Effector CD8-positive, alpha-beta T cell (primary cell): ENCODE measurements around the gene LARP7.
"Not testable (repeated sequence)": the region's sequence is repeated elsewhere in the genome, so short reads cannot be mapped to it uniquely, and the experiment has no call there.

ENCODE experiments used
- DNase-seq: peaks from one replicate; lab custom pipeline; 2025; lab: John Stamatoyannopoulos, UW
- total RNA-seq, 4 experiments: gene quantifications; one replicate each; lab custom pipeline; 2026; lab: John Stamatoyannopoulos, UW

Gene LARP7
- total RNA-seq, result 53.6 to 88.2 (median 66.4) reads per million in 4 experiments

DNA sequence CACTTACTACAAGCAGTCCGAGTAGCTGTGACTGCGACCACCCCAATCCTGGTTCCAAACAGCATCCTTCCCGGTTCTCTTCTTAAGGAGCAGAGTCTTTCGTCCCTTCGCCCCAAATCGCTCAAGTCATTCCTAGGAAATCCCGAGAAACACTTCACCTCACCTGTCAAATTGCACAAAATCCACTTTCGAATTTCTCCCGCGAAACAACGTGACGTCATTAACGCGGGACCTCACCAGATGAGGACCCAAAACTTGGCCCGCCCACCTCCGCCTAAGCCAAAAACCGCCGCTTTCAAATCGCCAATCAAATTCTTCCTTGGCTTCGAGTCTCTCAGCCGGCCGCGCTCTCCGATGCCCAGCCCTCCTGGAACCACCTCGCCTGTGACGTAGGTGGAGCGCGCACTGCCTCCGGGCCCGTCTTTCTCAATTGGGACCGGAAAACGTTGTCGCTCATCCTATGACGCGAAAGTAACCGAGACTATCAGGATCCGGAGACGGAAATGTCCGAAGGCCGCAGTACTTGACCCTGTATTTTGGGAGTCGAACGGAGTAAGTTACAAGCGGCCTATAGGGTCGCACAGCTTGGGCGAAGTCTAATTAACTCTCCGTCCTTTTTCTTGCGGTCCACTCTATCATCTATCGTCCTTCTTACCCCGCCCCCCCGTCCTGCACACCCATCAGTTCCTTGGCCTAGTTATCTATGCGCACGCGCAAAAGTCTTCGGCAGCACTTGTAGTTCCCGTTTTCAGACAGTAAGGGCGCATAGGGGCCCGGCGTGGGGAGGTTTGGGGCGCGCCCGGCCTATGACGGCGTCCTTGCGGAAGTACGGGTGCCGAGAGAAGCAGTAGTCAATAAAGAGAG, at the start of gene LARP7, which contains the start of gene ZGRF1:
Gene LARP7 (plus strand): TSS at position 456 of the 864 bp plus-strand sequence. CDS start 7,527 bp downstream, outside the sequence.
Gene ZGRF1 (minus strand): TSS at position 222 of the 864 bp plus-strand sequence. CDS start 3,733 bp downstream, outside the sequence.
- peak; percentile 95 for DNase-seq

DNA sequence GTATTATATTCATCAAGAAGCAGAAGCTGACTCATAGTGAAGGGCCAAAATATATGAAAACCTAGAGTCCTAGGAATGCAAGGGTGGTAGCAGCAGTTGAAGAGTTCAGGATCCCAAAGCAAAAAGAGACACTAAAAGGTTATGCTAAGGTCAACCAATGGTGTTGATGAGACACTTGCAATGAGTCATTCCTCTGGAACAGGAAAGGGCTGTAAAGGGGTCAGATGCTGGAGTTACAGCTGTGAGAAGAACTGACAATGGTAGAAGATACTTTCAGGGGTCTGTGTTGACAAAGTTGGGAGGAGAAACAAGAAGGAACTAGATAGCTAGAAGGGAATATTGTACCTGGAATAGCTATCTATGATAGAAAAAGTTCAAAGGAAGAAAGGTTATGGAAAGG, 47.7 kb upstream of the LARP7 start:
- no peak for DNase-seq

DNA sequence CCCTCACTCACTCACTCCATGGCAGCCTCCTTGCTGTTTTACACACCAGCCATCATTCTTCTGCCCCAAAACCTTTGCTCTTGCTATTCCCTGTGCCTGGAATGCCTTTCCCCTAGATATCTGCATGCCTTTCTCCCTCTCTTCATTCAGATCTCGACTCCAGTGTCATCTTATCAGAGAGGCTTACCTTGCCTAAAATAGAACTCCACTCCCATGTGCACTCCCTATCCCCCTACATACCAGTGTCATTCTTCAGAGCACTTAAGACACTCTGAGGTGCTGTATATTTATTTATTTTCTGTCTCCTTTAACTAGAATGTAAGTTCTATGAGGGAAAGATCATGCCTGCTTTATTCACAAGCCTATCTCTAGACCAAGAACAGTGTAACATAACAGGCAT, 45.4 kb upstream of the LARP7 start:
- no peak for DNase-seq

DNA sequence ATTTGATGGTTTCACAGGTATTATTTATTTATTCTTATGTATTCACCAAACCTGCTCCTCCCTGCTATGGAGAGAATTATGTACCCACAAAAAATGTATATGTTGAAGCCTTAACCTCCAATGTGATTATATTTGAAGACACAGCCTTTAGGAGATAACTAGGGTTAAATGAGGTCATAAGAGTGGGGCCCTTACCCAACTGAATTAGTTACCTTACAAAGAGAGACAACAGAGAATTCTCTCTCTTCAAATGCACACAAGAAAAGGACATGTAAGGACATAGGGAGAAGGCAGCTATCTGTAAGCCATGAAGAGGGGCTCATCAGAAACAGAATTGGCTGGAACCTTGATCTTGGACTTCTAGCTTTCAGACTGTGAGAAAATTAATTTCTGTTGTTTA, 44.2 kb upstream of the LARP7 start:
- no peak for DNase-seq

DNA sequence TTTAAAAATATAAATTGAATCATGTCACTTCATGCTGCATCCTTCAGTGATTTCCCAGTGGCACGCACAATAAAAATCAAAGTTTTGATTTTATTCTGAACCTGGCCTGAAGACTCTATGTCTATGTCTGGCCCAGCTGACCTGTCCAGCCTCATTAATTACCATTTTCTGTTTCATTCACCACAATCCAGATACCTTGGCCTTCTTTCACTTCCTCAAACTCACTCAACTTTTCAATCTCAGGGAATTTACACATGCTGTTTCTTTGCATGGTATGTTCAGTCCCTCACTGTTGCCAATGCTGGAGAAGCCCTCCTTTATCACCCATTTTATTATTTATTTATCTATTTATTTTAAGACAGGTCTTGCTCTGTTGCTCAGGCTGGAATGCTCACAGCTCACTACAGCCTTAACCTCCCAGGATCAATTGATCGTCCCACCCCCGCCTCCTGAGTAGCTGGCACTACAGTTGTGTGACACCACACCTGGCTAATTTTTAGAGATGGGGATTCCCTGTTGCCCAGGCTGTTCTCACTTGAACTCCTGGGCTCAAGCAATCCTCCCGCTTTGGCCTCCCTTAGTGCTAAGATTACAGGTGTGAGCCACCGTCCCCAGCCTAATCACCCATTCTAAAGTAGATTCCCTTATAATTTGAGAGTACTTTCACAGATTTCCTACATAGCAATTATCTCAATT, 43.4 kb upstream of the LARP7 start:
- DNase-seq, result no peak

DNA sequence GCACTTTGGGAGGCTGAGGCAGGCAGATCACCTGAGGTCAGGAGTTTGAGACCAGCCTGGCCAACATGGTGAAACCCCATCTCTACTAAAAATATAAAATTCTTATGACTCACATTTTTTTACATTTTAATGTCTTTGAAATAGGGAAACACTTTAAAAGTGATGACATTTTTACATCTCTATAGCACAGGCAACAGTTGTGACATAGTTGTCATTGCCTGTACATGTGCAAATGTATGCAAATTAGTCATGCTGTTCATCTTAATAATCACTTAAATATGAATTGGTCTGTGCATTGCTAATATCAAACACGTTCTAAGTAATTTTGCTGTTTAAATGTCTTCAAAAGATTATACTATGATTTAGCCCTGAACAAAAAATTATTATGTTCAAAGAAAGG, 42.0 kb upstream of the LARP7 start:
- DNase-seq, result no peak

DNA sequence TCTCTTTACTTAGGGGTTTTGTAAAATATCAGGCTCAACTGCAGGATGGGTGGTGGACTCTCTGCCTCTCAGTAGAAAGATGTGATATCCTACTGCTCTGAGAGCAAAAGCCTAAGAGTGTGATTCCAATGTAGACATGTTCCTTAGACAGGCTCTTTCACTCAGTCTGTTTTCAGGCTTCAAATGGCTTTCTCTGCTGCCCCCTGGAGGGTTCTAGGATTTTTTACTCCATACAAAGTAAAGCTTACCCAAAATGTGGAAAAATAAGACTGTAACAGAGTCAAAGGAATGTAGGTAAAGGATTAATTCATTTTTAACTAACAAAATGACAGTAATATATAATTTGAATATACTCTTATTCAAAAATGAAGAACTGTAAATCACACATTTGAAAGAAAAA, 32.4 kb upstream of the LARP7 start:
- DNase-seq, result peak; percentile 1

DNA sequence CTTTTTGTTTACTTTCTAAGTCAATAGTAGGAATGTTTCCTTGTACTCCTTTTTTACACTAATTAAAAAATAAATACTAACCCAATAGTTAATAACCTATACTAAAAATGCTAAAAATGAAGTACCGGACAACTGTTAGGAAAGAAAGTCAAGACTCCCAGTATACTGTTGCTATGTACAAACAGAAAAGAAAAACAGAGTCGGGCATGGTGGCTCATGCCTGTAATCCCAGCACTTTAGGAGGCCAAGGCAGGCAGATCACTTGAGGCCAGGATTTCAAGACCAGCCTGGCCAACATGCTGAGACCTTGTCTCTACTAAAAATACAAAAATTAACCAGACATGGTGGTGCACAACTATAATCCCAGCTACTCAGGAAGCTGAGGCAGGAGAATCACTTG, 24.1 kb upstream of the LARP7 start:
- not testable (repeated sequence) for DNase-seq

DNA sequence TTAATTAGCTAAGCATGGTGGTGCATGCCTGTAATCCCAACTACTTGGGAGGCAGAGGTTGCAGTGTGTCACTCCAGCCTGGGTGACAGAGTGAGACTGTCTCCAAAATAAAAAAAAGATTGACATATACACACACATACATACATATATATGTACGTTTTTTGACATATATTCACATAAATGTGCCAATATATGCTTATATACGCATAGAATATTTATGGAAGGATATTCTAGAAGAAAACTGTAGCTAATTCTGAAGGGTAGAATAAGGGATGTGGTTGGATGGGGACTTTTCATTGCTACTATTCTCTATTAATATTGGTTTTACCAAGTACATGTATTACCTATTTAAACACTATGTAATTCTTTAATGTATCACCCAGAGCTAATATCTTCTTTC, 20.0 kb upstream of the LARP7 start:
- DNase-seq, result no peak

DNA sequence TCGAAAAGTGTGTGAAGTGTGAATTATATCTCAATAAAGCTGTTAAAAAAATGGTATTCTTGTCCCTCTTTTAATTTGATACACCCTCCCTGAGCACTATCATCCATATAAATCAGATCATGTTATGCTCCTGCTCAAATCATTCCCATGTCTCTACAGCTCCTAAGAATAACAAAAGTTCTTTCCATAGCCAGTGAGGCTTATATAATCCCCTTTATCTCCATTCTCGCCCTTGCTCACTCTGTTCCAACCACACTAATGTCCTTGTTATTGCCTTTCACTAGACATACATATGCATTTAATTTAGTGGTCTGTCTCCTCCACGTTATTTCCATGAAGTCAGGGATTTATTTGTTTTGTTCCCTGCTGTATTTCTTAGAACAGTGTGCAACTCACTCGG, 10.7 kb upstream of the LARP7 start:
- DNase-seq, result no peak

DNA sequence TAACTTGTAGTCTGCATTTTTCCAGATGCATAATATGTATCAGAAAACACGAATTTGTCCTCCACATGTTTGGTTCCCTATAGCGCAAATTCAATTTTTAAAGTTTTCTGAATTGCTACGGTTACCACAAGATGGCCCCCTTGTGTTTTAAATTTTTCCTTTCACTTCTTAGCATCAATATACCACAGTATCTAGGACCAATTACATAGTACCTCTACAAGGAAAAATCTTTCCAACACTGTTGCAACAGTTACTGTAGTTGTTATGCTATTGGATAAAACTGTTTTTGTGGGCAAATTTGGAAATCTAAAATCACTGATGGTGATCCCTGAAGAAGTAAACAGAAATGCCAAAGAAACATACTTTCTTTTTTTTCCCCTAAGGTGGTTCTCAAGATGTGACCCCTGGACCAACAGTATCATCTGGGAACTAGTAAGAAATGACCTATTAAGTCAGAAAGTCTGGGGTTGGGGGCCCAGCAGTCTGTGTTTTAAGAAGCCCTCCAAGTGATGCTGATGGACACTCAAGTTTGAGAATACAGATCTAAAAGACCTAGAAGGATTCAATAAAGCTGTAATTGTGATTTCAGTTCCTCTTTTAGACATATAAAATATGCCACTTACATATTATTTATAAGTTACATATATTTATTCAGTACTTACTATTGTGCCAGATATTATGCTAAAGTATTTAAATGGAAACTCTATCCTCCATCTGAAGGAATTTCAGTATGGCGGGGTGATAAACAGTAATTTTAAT, 3.3 kb upstream of the LARP7 start:
- no peak for DNase-seq

DNA sequence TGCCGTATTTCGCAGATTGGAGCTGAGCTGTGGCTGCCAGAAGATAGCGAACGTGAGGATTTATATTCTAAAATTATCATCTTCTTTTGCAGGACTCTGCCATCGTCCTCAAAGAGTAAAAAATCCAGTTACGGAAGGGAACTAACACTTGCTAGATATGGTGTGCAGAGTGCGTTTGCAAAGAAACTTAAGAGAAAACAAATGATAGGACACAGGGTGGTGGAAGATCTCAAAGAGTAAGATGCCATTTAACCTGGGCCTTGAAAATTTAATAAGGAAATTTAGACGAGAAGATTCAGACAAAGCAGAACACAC, 566 bp downstream of the LARP7 start:
- no peak for DNase-seq

DNA sequence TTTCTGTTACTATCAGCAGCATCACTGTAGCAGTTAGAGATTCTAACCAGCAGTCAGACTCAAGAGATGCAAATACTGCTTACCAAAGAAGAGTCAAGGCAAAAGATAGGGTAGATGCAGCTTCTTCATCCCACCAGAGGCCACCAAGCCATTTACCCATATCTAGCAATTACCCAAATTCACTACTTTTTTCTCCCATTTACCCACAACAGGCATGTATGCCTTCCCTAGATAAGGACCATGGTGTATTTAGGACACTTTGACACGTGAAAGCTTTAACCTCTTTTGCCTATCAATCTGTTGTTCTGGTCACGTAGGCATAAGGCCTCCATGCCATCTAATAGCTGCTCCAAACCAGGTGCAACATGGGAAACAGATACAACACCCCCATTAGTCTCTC, 5.6 kb downstream of the LARP7 start:
- DNase-seq, result no peak

DNA sequence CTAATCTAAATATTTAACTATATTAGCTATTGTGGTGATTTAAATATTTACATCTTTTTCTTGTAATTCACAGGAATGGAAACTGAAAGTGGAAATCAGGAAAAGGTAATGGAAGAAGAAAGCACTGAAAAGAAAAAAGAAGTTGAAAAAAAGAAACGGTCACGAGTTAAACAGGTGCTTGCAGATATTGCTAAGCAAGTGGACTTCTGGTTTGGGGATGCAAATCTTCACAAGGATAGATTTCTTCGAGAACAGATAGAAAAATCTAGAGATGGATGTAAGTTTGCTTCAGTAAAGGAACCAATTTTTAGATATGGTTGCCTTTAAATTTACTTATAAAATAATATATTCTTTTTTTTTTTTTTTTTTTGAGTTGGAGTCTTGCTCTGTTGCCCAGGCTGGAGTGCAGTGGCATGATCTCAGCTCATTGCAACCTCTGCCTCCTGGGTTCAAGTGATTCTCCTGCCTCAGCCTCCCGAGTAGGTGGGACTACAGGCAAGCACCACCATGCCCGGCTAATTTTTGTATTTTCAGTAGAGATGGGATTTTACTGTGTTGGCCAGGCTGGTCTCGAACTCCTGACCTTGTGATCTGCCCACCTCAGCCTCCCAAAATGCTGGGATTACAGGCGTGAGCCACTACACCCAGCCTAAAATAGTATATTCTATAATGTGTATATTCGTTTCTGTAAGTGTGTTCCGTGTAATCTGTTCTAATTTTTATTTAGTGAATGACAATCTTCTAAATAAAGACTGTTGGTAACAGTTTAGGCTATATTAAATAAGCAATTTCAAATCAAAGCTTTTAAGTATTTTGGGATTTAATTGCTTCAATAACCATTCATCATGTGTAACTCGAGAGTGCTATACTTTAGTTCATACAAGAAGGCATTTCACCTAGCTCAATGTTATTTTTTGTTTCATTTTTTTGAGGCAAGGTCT, 7.9 kb downstream of the LARP7 start:
- not testable (repeated sequence) for DNase-seq

DNA sequence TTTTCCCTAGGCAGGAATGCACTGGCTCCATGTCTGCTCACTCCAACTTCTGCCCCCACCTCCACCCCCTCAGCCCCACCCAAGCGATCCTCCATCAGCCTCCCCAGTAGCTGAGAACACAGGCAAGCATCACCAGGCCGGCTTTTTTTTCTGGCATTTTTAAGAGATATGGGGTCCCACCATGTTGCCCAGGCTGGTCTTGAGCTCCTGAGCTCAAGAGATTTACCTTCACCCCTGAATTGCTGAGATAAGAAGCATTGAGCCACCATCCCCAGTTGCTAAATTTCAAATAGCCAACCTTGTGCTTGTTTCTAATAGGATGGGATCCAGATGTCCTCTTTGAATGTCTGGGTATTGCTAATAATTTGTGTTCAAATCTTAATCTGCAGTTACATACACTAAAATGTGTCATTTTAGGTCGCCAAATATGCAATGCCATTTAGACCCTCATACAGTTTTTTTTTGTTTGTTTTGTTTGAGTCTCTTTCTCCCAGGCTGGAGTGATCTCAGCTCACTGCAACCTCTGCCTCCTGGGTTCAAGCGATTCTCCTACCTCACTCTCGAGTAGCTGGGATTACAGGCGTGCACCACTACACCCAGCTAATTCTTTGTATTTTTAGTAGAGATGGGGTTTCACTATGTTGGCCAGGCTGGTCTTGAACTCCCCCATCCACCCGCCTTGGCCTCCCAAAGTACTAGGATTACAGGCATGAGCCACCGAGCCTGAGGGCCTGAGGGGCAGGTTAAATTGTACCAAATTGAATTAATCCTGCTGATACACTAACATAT, 8.8 kb downstream of the LARP7 start:
- DNase-seq, result no peak

DNA sequence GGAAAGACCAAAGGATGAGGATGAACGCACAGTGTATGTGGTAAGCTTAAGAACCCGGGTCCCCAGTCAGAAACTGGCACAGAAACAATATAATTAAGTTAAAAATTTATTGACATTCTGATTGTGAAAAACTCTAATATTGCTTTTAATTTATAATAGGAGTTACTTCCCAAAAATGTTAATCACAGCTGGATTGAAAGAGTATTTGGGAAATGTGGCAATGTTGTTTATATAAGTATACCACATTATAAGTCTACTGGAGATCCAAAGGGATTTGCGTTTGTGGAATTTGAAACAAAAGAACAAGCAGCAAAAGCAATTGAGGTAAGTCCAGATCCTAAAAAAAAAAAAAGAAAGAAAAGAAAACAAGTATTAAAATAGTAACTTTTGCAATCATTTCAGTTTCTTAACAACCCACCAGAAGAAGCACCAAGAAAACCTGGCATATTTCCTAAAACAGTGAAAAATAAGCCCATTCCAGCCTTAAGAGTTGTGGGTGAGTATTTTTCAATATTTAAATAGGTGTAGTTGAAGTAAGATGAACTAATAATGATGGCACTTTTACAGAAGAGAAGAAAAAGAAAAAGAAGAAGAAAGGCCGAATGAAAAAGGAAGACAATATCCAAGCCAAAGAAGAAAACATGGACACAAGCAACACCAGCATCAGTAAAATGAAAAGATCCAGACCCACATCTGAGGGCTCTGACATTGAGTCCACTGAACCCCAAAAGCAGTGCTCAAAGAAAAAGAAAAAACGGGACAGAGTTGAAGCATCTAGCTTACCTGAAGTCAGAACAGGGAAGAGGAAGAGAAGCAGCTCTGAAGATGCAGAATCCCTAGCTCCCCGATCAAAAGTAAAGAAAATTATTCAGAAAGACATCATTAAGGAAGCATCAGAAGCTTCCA, 9.9 kb downstream of the LARP7 start:
- DNase-seq, result no peak

DNA sequence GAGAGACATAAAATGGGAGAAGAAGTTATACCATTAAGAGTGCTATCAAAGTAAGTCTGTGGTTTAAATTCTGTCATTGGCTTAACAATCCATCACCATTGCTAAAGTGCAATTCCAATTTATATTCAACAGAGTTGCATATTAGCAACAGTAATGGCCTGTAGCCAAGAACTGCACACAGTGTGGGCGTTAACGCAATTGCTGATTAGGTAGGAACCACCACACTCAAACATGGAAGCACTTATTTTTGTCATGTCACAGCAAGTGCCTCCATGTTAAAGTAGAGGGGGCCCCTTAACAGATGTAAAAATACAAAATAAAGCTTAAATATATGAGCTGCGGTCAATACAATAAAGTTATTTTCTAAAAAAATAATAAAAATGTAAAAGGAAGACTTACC, 10.8 kb downstream of the LARP7 start:
- DNase-seq, result no peak

DNA sequence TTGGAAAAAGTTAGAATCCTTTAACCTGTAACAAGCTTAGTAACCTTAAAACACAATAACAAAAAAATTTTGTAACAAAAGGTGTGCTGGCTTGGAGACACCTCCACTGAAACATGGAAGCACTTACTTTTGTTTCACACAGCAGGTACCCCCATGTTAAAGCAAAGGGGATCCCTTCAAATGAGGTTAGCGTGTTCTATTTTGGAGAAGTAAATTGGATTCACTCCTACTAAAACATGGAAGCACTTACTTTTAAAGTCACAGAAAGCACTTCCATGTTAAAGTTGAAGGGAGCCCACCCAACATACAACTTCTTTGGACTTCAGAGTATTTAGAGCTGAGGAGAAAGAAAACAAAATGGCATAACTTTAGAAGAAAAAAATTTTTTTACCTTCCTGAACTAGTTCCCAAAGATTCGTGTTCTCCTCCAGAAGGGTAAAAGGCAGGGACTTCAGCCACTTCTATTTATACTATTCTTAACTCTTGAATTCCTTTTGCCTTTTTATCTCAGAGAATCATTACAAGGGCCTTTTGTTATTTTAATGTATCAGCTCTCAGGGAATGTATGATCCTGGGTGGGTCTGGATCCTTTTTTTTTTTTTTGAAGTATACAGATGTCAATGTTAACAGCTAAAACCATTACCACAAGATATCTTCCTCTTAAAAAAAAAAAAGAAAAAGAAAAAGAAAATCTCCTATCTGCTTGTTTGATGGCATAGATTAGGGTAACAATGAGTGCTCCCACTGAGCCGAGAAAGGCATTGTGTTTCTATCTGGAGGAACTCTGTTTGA, 11.5 kb downstream of the LARP7 start:
- DNase-seq, result no peak

DNA sequence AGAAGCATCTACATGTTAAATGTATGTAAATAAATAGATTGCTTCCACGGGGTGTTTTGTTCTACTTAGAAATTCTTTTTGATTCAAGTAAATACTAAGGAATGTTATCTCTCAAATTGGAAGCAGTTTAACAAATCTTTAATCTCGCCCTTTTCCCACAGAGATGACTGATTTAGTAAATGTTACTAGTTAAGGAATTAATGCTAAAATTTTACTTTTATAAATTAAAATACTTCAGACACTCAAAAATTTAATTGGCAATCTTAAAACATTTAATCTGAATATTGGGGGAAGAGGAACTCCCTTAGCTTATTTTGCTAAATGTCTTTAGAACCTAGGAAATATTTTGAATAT, 12.1 kb downstream of the LARP7 start:
- DNase-seq, result no peak
